Pancreas (tissue), 10 donors: ENCODE data around the gene ADK. TPM values are rescaled to one million over a fixed set of nuclear protein-coding genes. Genes with fewer than 3 reads are reported as not detected.
A peak's percentile ranks its signal among the peaks of the same experiment; 100 is the strongest.

Experiments
- ATAC-seq, 4 donors: fragments of 200-7000 bp; cut with Tn5 transposase; one replicate each; pipeline versions ENCODE4 v1.8.0 to v1.9.1; 2020; ENCODE audit warnings: mild to moderate bottlenecking in 4 of 4, moderate library complexity in 4 of 4
- DNase-seq, 6 donors: peaks; one replicate each; pipeline ENCODE4 v3.0.0-alpha.2; 2020
- FAIRE-seq: peaks from 2 replicates; lab custom pipeline; 2012; peaks lifted over from hg19 to GRCh38; lab: Jason Lieb, UNC
- H3K27ac ChIP-seq, 4 donors: fragments of 200-600 bp; sonication (generic); 1 replicate in 3 of 4; 2 replicates in 1 of 4; pipeline versions ENCODE4 v1.5.0 to v1.8.0; 2020
- H3K27me3 ChIP-seq, 4 donors: fragments of 200-600 bp; one replicate each; pipeline ENCODE4 v1.8.0; 2021
- H3K36me3 ChIP-seq, 3 donors: fragments of 200-600 bp; sonication (generic) in 1 of 3; one replicate each; pipeline versions ENCODE4 v1.5.0 to v1.8.0; 2020 to 2021
- H3K4me1 ChIP-seq, 3 donors: fragments of 200-600 bp; one replicate each; pipeline ENCODE4 v1.8.0; 2021
- H3K4me3 ChIP-seq, 4 donors: fragments of 200-600 bp; sonication (generic) in 2 of 4; one replicate each; pipeline versions ENCODE4 v1.5.0 to v1.8.0; 2020 to 2021
- H3K9me3 ChIP-seq, 4 donors: fragments of 200-600 bp; one replicate each; pipeline ENCODE4 v1.8.0; 2021
- WGBS, 2 donors: extraction: QIAGEN DNeasy Blood & Tissue Kit; methylation state at CpG; one replicate each; pipeline ENCODE4 v1.1.7; 2013; 5-methylcytosine and 5-hydroxymethylcytosine counted together
- intact Hi-C, 3 donors: fragments of 100-400 bp; cut with DNase I; formaldehyde crosslinking; loops; one replicate each; pipeline versions ENCODE4 v1.11.1 to v1.14.2; 2022
- polyA plus RNA-seq, 2 donors: library from polyadenylated mRNA; stranded (reverse); fragments of 200-250 nt; gene quantifications; one replicate each; pipeline ENCODE4 v1.2.3, GENCODE V29; 2013
- total RNA-seq, 6 donors: library from RNA; stranded (reverse); fragmentation: NEBNext Ultra II Directional in 4 of 6; extraction: Animal tissue kit (Norgen Biotek cat#: 25700) in 4 of 6; gene quantifications; one replicate each; pipeline versions ENCODE4 v1.2.1 to v1.2.4, GENCODE V29; 2021 to 2023
- TF ChIP-seq, protein P1 (sequence below), 4 donors: fragments of 200-600 bp; sonication (generic) in 3 of 4; IDR thresholded peaks; one replicate each; pipeline versions ENCODE4 v1.5.0 to v1.8.0; 2021; ENCODE audit warnings: antibody characterized with exemption in 4 of 4
- donor health status: healthy with polysubstance abuse.
- donor health status: DM: no; HTN: no; CAD: no; lungs with moderate emphysema.
- donor health status: DM: no; HTN: no; CAD: no.
- donor health status: control.
- donor health status: control.
- donor health status: Bipolar disorder and iron deficiency.
- donor health status: DM: yes; HTN: yes; CAD: no.
- donor health status: DM: no; HTN: no; CAD: no.
- donor health status: DM: no; HTN: no; CAD: no.
- donor health status: DM: yes; HTN: yes; CAD: no.

Gene ADK
- total and polyA plus RNA-seq, 8 donors: 6.5 to 17.3 (median 13.4) TPM

DNA sequence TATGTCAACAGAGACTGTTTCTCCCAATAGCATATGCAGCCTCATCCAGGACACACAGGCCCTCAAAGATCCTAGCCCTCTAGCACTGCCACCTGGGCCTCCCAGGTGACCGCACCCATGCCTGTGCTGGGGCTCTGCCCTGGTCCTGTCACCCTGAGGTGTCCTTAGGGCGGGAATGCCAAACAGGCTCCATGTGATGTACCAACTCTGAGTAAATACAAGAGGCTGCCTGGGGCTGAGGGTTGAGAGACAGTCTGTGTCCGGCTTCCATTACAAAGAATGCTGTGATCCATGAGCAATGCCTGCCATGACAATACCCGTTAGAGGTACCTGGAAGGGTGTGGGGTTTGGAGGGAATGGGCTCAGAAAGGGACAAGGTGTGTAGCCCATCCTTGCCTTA lies 592.4 kb downstream of the ADK start:
- ATAC-seq: no peak
- no peaks in the 10 kb centered on the region for H3K36me3 ChIP-seq
- no peak for DNase-seq
- H3K4me3 ChIP-seq: no peak overlapping the region
- no peaks in the 10 kb centered on the region for H3K27me3 ChIP-seq
- no peaks in the 10 kb centered on the region for H3K4me1 ChIP-seq
- no peaks in the 10 kb centered on the region for H3K9me3 ChIP-seq
- no peak overlapping the region for H3K27ac ChIP-seq
- no peak for FAIRE-seq
- TF ChIP-seq, protein P1, sequence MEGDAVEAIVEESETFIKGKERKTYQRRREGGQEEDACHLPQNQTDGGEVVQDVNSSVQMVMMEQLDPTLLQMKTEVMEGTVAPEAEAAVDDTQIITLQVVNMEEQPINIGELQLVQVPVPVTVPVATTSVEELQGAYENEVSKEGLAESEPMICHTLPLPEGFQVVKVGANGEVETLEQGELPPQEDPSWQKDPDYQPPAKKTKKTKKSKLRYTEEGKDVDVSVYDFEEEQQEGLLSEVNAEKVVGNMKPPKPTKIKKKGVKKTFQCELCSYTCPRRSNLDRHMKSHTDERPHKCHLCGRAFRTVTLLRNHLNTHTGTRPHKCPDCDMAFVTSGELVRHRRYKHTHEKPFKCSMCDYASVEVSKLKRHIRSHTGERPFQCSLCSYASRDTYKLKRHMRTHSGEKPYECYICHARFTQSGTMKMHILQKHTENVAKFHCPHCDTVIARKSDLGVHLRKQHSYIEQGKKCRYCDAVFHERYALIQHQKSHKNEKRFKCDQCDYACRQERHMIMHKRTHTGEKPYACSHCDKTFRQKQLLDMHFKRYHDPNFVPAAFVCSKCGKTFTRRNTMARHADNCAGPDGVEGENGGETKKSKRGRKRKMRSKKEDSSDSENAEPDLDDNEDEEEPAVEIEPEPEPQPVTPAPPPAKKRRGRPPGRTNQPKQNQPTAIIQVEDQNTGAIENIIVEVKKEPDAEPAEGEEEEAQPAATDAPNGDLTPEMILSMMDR (IDR thresholded peaks at IDR 0.05): no peak
- intact Hi-C loops: no loop called here
- 95 to 97% methylated on average over 4 of the region's 4 CpGs for WGBS, 2 donors

- no peak for ATAC-seq
- WGBS, 2 donors: 73 to 77% methylated on average over 4 of the region's 4 CpGs
- Histone ChIP-seq H3K27ac (no peak overlapping the region), H3K36me3 (no peaks in the 10 kb centered on the region), H3K9me3 (no peaks in the 10 kb centered on the region), H3K4me3 (no peak overlapping the region), H3K4me1 (no peaks in the 10 kb centered on the region), H3K27me3 (no peaks in the 10 kb centered on the region)
- intact Hi-C loops: no loop called here
- TF ChIP-seq, protein P1 (IDR thresholded peaks at IDR 0.05): no peak
- DNase-seq: no peak
- no peak for FAIRE-seq
These were observed 594.4 kb downstream of the ADK start for GRCh38 chr10:74745449-74745848.

- 91% methylated on average over 14 of the region's 14 CpGs for WGBS, 2 donors
These were observed 595.8 kb downstream of the ADK start for GRCh38 chr10:74746813-74747212.

GRCh38 chr10:74748468-74749031 lies 597.5 kb downstream of the ADK start:
- no peak overlapping the region for H3K27ac ChIP-seq
- no peak overlapping the region for H3K4me3 ChIP-seq
- no peaks in the 10 kb centered on the region for H3K27me3 ChIP-seq
- no peaks in the 10 kb centered on the region for H3K4me1 ChIP-seq
- intact Hi-C loops: no loop called here
- FAIRE-seq (no peak), DNase-seq (no peak), ATAC-seq (peak in 2 of 4 donors; percentile 12 to 34)
- WGBS, 2 donors: 62 to 66% methylated on average over 9 of the region's 9 CpGs
- no peaks in the 10 kb centered on the region for H3K9me3 ChIP-seq
- TF ChIP-seq, protein P1 (IDR thresholded peaks at IDR 0.05): no peak
- H3K36me3 ChIP-seq: no peaks in the 10 kb centered on the region

More at GRCh38 chr10:74746813-74747212, 595.8 kb downstream of the ADK start:
- no peak overlapping the region for H3K27ac ChIP-seq
- DNase-seq (no peak), FAIRE-seq (no peak), ATAC-seq (no peak)
- no peak overlapping the region for H3K4me3 ChIP-seq
- TF ChIP-seq, protein P1 (IDR thresholded peaks at IDR 0.05): no peak
- no peaks in the 10 kb centered on the region for H3K9me3 ChIP-seq
- H3K4me1 ChIP-seq: no peaks in the 10 kb centered on the region
- intact Hi-C loops: no loop called here
- H3K27me3 ChIP-seq: no peaks in the 10 kb centered on the region
- no peaks in the 10 kb centered on the region for H3K36me3 ChIP-seq

DNA sequence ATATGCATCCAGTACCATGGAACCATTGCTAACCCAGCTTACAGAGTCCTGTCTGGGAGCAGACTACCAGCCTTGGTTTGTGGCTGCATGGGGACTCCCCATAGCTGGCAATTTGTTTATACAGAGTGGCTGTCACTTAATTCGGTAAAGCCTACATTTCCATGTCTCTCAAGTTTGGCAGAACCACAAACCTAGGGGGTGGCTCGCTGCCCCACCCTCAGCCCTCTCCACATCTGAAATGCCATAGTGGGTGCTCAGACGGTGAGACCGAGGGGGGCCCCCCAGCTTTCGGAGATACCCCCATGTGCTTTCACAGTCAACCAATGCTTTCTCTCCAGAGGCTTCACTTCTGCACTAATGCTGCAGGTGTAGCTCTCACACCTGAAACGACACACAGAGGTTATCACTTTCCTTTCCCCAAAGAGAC lies 599.8 kb downstream of the ADK start:
- no peak for ATAC-seq
- WGBS, 2 donors: 68 to 80% methylated on average over 6 of the region's 6 CpGs
- Histone ChIP-seq H3K4me3 (no peak overlapping the region), H3K27ac (no peak overlapping the region), H3K4me1 (no peaks in the 10 kb centered on the region), H3K9me3 (no peaks in the 10 kb centered on the region), H3K36me3 (no peaks in the 10 kb centered on the region), H3K27me3 (no peaks in the 10 kb centered on the region)
- DNase-seq: no peak
- no peak for FAIRE-seq
- intact Hi-C loops: no loop called here
- TF ChIP-seq, protein P1 (IDR thresholded peaks at IDR 0.05): no peak
